ENCODE data around the gene CACNA1D.

The CACNA1D gene

DNA sequence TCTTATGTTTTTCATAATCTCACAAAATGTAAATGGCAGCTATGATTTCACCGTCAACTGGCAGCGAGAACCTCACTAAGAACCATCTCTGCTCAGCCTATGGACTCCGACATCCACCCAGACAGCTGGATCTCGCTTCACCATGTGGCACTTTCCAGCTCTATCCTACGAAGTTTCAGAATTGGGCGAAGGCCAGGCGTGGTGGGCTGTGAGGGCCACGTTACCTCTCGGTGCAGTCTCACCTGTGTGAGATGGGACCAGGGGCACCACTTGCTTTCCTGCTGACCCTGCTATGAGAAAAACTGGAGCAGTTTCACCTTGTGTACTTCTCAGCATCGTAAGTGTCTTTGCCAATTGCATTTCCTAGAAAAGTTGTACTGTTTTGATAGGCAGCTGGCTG lies 319.5 kb downstream of the CACNA1D start:
- no peak overlapping the region for H3K27ac ChIP-seq
- TF ChIP-seq ZFX (IDR thresholded peaks at IDR 0.05): no peak
- TF ChIP-seq, protein P1, sequence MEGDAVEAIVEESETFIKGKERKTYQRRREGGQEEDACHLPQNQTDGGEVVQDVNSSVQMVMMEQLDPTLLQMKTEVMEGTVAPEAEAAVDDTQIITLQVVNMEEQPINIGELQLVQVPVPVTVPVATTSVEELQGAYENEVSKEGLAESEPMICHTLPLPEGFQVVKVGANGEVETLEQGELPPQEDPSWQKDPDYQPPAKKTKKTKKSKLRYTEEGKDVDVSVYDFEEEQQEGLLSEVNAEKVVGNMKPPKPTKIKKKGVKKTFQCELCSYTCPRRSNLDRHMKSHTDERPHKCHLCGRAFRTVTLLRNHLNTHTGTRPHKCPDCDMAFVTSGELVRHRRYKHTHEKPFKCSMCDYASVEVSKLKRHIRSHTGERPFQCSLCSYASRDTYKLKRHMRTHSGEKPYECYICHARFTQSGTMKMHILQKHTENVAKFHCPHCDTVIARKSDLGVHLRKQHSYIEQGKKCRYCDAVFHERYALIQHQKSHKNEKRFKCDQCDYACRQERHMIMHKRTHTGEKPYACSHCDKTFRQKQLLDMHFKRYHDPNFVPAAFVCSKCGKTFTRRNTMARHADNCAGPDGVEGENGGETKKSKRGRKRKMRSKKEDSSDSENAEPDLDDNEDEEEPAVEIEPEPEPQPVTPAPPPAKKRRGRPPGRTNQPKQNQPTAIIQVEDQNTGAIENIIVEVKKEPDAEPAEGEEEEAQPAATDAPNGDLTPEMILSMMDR (conservative IDR thresholded peaks at IDR 0.05): no peak

DNA sequence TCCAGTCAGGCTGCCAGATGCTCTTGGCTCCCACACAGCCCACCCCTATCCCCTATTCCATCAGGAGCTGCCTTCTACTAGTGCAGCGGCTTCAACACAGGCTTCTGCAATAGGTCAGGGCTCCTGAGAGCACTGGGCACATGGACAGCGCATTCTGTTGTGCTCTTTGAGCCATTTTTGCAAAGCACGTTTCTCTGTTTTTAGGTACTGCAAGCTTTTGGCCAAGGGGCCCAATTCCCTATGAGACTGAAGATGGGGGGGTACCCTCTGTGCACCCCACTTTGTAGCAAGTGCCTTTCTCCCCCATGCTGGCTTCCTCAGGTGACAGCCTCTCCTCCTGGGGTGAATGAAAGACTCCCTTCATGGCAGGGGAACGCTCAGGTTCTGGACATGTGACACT lies 320.7 kb downstream of the CACNA1D start:
- no peak for TF ChIP-seq ZFX (IDR thresholded peaks at IDR 0.05)
- TF ChIP-seq, protein P1 (conservative IDR thresholded peaks at IDR 0.05): no peak
- H3K27ac ChIP-seq: no peak overlapping the region

DNA sequence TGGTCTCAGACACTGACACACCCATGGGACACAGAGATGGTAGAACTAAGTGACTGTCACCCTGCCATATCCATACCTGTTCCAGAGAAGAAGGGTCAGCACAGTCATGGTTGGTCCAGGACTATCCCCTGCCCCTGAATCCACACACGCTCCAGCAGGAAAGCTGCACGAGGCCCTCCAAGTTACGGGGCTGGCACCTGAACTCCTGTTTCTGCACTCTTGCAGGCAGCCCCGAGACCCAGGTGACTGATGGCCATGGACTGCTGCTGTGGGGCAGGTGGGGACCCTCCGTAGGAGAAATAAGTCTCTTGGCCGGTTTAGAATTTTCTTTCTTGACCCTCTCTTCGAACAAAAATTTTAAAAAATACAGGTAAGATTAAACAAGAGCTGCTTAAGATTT lies 321.2 kb downstream of the CACNA1D start:
- no peak for TF ChIP-seq ZFX (IDR thresholded peaks at IDR 0.05)
- TF ChIP-seq, protein P1 (conservative IDR thresholded peaks at IDR 0.05): no peak
- H3K27ac ChIP-seq: no peak overlapping the region

DNA sequence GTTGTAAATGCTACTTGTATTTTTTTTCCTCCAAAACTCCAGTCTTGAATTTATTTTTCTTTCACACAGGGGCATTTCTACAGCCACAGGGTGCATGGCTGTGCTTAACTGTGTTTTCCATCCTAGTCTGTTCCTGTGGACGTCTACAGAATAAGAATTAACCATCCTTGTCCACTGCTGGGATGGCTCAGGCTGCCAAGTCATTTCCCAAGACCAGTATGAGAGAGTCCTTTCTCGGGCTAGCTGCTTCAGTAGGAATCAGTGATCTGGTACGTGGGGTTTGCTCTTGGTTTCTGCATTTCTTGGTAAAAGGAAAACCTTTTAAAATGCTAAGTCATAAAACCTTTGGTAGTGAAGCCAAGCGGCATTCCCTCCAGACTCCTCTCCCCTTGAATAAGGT lies 322.0 kb downstream of the CACNA1D start:
- TF ChIP-seq ZFX (IDR thresholded peaks at IDR 0.05): no peak
- TF ChIP-seq, protein P1 (conservative IDR thresholded peaks at IDR 0.05): no peak
- H3K27ac ChIP-seq: no peak overlapping the region

DNA sequence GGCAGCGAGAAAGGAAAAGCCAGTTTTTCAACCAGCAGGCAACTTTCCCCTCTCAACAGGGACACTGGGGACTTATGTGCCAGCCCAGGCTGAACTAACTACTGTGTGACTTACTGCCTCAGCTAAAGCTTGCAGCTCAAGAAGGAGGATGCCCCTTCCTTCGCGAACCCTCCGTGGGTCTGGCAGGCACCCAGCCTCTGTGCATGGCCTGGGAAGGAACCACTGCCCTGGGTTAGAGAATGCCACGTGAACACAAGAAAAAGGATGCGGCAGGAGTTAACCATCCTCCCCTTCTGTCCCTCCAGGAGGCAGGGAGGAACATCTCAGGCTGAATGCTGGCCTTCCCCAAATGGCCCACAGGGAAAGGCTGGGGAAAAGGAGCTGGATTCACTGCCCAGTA lies 322.8 kb downstream of the CACNA1D start:
- no peak overlapping the region for H3K27ac ChIP-seq
- TF ChIP-seq, protein P1 (conservative IDR thresholded peaks at IDR 0.05): no peak
- TF ChIP-seq ZFX (IDR thresholded peaks at IDR 0.05): no peak

DNA sequence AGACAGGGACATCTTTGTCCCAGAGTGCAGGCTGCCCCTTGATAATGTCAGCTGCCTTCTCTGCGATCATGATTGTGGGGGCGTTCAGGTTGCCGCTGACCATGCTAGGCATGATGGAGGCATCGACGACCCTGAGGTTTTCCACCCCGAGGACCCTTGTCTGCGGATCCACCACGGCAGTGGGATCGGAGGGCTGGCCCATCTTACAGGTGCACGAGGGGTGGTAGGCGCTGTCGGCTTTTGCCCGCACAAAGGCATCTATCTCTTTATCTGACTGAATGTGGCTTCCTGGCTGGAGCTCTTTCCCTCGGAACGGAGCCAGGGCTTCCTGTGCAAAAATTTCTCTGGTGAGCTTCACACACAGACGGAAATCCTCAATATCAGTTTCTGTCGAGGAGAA lies 323.4 kb downstream of the CACNA1D start:
- no peak overlapping the region for H3K27ac ChIP-seq
- no peak for TF ChIP-seq ZFX (IDR thresholded peaks at IDR 0.05)
- TF ChIP-seq, protein P1 (conservative IDR thresholded peaks at IDR 0.05): no peak

DNA sequence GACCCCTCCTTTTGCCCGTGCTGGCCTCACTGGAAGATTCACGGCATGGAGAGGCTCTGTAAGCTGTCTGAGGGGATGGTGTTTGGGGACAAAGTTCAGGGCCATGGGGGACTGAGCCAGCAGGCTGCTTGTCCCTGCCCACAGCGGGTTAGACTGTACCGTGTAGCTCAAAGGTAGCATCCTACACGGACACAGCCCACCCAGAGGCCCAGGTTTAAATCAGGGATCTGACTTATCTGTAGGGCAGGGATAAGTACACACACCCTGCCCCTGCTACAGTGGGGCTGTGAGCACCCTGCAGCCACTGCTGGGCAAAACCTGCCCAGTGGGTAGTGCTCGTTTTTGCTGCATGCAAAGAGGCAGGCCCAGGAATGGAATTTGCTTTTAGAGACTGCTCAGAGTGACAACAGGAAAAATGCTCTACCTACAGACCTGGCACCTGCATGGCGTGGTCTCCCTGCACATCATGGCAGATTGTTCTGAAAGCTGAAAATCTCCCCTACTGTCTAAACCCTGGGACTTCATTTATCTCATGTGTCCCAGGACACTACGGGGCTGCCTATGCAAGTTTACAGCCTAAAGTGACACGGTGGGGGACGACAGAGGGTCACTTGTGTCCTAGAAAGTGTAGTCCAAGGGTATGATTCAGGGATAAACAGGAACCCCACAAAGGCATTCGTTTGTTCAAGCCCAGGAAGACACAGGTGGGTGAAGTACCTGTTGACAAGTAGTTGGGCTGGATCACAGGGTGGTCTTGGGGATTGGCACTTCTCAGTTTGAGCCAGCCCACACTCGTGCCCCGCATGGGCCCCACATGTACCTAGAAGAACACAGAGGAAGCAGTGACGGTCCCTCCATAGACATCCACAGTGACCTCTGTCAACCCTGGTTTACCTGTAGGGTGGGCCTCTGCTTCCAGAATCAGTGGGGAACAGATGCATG lies 324.1 kb downstream of the CACNA1D start:
- no peak for TF ChIP-seq ZFX (IDR thresholded peaks at IDR 0.05)
- TF ChIP-seq, protein P1 (conservative IDR thresholded peaks at IDR 0.05): no peak
- no peak overlapping the region for H3K27ac ChIP-seq

Measured in C4-2B (cell line).